Panc1 (cell line): Measurements from ENCODE around the gene HESX1. TPM values are rescaled to one million over a fixed set of nuclear protein-coding genes. Genes with fewer than 3 reads are reported as not detected.

ENCODE experiments used
- ATAC-seq: fragments of 200-7000 bp; cut with Tn5 transposase; 2 replicates; pipeline ENCODE4 v1.9.1; 2020; ENCODE audit warnings: mild to moderate bottlenecking, moderate library complexity
- BruUV-seq: library from RNA; stranded (reverse); fragments of 400-500 nt; replicated peaks from 2 replicates; lab custom pipeline; 2021; lab: Mats Ljungman, UMichigan
- CTCF ChIA-PET: fragments of 300-600 bp; sonication (Branson Sonifier 250); formaldehyde crosslinking; loops from one replicate; lab custom pipeline; 2022; ENCODE audit warnings: antibody characterized with exemption; lab: Charles Lee
- POLR2A ChIA-PET: fragments of 300-600 bp; sonication (Branson Sonifier 250); formaldehyde crosslinking; loops from one replicate; lab custom pipeline; 2022; ENCODE audit warnings: antibody characterized with exemption; lab: Charles Lee
- DNase-seq: peaks from one replicate; pipeline ENCODE4 v3.0.0-alpha.2; 2010; ENCODE audit warnings: low read depth, low spot score
- H3K27ac ChIP-seq: 2 replicates; pipeline ENCODE4 v1.5.1; 2011; ENCODE audit warnings: mild to moderate bottlenecking, low read length, inconsistent platforms
- H3K27me3 ChIP-seq: fragments of 200-500 bp; sonication (Bioruptor generic); 2 replicates; pipeline ENCODE4 v1.6.0; 2014; ENCODE audit warnings: low read length, inconsistent platforms; ENCODE audit not compliant: control insufficient read depth, insufficient read depth
- H3K36me3 ChIP-seq: fragments of 200-500 bp; sonication (Bioruptor generic); 2 replicates; pipeline ENCODE4 v1.5.1; 2014; ENCODE audit warnings: inconsistent platforms, mild to moderate bottlenecking, low read length, moderate library complexity; ENCODE audit not compliant: control insufficient read depth, insufficient read depth
- H3K4me1 ChIP-seq: 2 replicates; pipeline ENCODE4 v1.5.1; 2011; ENCODE audit warnings: inconsistent platforms, mild to moderate bottlenecking, low read length, moderate library complexity; ENCODE audit not compliant: control insufficient read depth, insufficient read depth
- H3K4me3 ChIP-seq, 2 experiments: 2 replicates each; pipeline ENCODE4 v1.5.1; 2011 to 2012; ENCODE audit warnings: low read depth in 2 of 2, low read length in 2 of 2, mild to moderate bottlenecking in 2 of 2, inconsistent platforms in 1 of 2, moderate library complexity in 1 of 2
- H3K9me3 ChIP-seq: fragments of 200-500 bp; sonication (Bioruptor generic); 2 replicates; pipeline ENCODE4 v1.5.1; 2014; ENCODE audit warnings: low read depth, mild to moderate bottlenecking, inconsistent platforms, low read length, moderate library complexity; ENCODE audit not compliant: control insufficient read depth, insufficient read depth
- POLR2AphosphoS5 ChIP-seq: IDR thresholded peaks from 2 replicates; pipeline ENCODE4 v1.6.1; 2012; ENCODE audit warnings: mild to moderate bottlenecking, low read depth, low read length, moderate library complexity
- SIN3A ChIP-seq: IDR thresholded peaks from 2 replicates; pipeline ENCODE4 v1.6.1; 2012; ENCODE audit warnings: low read depth, mild to moderate bottlenecking, low read length, moderate library complexity, borderline replicate concordance; ENCODE audit not compliant: insufficient read depth
- TCF7L2 ChIP-seq: IDR thresholded peaks from 2 replicates; pipeline ENCODE4 v1.6.1; 2011; ENCODE audit warnings: mild to moderate bottlenecking, low read depth, low read length, inconsistent platforms
- in situ Hi-C: cut with HindIII; loops from 2 replicates; pipeline ENCODE4 v1.10.0; 2016; ENCODE audit warnings: low sequenced_read_pairs, low pct_unique_long_range_greater_than_20kb
- intact Hi-C: fragments of 100-400 bp; cut with micrococcal nuclease; formaldehyde crosslinking; loops from one replicate; pipeline ENCODE4 v1.10.0; 2022; ENCODE audit not compliant: unreplicated experiment
- total RNA-seq: library from RNA; stranded (reverse); gene quantifications from one replicate; pipeline ENCODE4 v1.2.1, GENCODE V29; 2021; ENCODE audit not compliant: unreplicated experiment
- TF ChIP-seq, protein P1 (sequence below), 2 experiments: IDR thresholded peaks; 2 replicates each; pipeline ENCODE4 v1.6.1; 2011 to 2012; ENCODE audit warnings: low read depth in 2 of 2, control low read depth in 1 of 2, low read length in 1 of 2, mild to moderate bottlenecking in 1 of 2, moderate library complexity in 1 of 2; ENCODE audit not compliant: insufficient read depth in 1 of 2
- TF ChIP-seq, protein P2 (sequence below): fragments of 450-650 bp; IDR thresholded peaks from 2 replicates; pipeline ENCODE4 v1.5.1; 2017; ENCODE audit warnings: mild to moderate bottlenecking

The HESX1 gene
- total RNA-seq, 1 experiment from 2014 or later: 1.1 TPM

GRCh38 chr3:57150113-57150581 lies 49.6 kb downstream of the HESX1 start:
- Histone ChIP-seq H3K27ac (no peak overlapping the region), H3K27me3 (no peaks in the 10 kb centered on the region), H3K9me3 (no peaks in the 10 kb centered on the region), H3K4me3 (no peak overlapping the region), H3K36me3 (no peaks in the 10 kb centered on the region), H3K4me1 (no peaks in the 10 kb centered on the region)
- TF ChIP-seq POLR2AphosphoS5: no peak
- TF ChIP-seq, protein P1, sequence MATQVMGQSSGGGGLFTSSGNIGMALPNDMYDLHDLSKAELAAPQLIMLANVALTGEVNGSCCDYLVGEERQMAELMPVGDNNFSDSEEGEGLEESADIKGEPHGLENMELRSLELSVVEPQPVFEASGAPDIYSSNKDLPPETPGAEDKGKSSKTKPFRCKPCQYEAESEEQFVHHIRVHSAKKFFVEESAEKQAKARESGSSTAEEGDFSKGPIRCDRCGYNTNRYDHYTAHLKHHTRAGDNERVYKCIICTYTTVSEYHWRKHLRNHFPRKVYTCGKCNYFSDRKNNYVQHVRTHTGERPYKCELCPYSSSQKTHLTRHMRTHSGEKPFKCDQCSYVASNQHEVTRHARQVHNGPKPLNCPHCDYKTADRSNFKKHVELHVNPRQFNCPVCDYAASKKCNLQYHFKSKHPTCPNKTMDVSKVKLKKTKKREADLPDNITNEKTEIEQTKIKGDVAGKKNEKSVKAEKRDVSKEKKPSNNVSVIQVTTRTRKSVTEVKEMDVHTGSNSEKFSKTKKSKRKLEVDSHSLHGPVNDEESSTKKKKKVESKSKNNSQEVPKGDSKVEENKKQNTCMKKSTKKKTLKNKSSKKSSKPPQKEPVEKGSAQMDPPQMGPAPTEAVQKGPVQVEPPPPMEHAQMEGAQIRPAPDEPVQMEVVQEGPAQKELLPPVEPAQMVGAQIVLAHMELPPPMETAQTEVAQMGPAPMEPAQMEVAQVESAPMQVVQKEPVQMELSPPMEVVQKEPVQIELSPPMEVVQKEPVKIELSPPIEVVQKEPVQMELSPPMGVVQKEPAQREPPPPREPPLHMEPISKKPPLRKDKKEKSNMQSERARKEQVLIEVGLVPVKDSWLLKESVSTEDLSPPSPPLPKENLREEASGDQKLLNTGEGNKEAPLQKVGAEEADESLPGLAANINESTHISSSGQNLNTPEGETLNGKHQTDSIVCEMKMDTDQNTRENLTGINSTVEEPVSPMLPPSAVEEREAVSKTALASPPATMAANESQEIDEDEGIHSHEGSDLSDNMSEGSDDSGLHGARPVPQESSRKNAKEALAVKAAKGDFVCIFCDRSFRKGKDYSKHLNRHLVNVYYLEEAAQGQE (IDR thresholded peaks at IDR 0.05; ENCODE audit: insufficient read depth in 1 of 2, low read depth in 2 of 2, low read length in 1 of 2): no peak
- no peak for TF ChIP-seq SIN3A
- TF ChIP-seq TCF7L2: no peak
- TF ChIP-seq, protein P2, sequence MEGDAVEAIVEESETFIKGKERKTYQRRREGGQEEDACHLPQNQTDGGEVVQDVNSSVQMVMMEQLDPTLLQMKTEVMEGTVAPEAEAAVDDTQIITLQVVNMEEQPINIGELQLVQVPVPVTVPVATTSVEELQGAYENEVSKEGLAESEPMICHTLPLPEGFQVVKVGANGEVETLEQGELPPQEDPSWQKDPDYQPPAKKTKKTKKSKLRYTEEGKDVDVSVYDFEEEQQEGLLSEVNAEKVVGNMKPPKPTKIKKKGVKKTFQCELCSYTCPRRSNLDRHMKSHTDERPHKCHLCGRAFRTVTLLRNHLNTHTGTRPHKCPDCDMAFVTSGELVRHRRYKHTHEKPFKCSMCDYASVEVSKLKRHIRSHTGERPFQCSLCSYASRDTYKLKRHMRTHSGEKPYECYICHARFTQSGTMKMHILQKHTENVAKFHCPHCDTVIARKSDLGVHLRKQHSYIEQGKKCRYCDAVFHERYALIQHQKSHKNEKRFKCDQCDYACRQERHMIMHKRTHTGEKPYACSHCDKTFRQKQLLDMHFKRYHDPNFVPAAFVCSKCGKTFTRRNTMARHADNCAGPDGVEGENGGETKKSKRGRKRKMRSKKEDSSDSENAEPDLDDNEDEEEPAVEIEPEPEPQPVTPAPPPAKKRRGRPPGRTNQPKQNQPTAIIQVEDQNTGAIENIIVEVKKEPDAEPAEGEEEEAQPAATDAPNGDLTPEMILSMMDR: no peak
- ChIA-PET POLR2A (no interaction called here), CTCF (no interaction called here)
- ATAC-seq (no peak), DNase-seq (no peak)
- in situ Hi-C loops: no loop called here
- intact Hi-C loops: no loop called here
- BruUV-seq: no TSS peak

Other genes starting within 250 kb of the HESX1 start
- gene SPATA12, start 139.3 kb downstream of the HESX1 start, total RNA-seq: 0.10 TPM
- 3.5 TPM for gene IL17RD, start 34.6 kb downstream of the HESX1 start, total RNA-seq
- gene APPL1, start 27.8 kb upstream of the HESX1 start, total RNA-seq: 36.3 TPM
- gene ASB14, start 92.7 kb upstream of the HESX1 start, total RNA-seq: not detected